ENCODE data around the gene ANXA5.
A peak's percentile ranks its signal among the peaks of the same experiment; 100 is the strongest.

Gene ANXA5

GRCh38 chr4:121658125-121658524 lies 38.7 kb downstream of the ANXA5 start:
- TF ChIP-seq CTCF (IDR thresholded peaks at IDR 0.05; ENCODE audit: low read depth, low read length) = no peak
- H3K4me3 ChIP-seq (ENCODE audit: low read depth, low read length) = no peak overlapping the region

- no peak overlapping the region for H3K4me3 ChIP-seq (ENCODE audit: low read depth, low read length)
- 0 out of 2 replicates have a peak, but pooled peaks have one; percentile 18 for TF ChIP-seq CTCF (IDR thresholded peaks at IDR 0.05; ENCODE audit: low read depth, low read length)
Measured at GRCh38 chr4:121656269-121656641, 40.5 kb downstream of the ANXA5 start.

DNA sequence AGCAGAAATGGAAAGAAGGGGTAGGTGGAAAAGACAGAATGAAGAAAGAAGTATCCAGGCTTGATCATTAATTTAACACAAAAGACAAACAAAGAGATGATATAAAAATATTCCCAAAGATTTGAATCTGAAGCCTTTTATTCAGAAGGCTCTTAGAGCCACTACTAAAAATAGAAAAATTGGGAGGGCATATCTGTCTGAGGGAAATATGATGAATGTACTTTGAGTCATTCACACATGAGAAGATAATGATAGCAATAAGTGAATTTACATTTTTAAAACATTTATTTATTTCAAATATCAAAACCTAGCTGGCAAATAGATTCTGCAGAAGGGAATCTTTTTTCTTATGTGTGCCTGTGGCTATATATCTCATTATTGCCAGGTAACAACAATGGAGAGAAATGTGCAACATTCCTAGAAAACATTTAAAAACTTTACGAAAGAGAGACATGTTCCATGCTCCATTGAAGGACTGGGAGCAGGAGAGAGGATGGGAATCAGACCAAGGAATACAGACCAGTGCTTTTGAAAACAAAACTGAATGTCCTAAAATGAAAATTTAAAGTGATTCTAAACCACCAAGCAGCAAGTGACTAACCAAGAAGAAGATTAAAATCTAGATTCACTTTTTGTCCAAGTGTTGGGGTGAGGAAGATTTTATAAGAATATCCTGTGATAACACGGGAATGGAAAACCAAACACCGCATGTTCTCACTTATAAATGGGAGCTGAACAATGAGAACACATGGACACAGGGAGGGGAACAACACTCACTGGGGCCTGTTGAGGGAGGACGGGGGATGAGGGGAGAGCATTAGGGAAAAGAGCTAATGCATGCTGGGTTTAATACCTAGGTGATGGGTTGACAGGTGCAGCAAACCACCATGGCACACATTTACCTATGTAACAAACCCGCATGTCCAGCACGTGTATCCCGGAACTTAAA lies 41.2 kb downstream of the ANXA5 start:
- no peak overlapping the region for H3K4me3 ChIP-seq (ENCODE audit: low read depth, low read length)
- no peak for TF ChIP-seq CTCF (IDR thresholded peaks at IDR 0.05; ENCODE audit: low read depth, low read length)

- TF ChIP-seq CTCF (IDR thresholded peaks at IDR 0.05; ENCODE audit: low read depth, low read length) = no peak
- no peak overlapping the region for H3K4me3 ChIP-seq (ENCODE audit: low read depth, low read length)
Measured at GRCh38 chr4:121654738-121655137, 42.0 kb downstream of the ANXA5 start.

GRCh38 chr4:121653986-121654385 lies 42.8 kb downstream of the ANXA5 start:
- no peak for TF ChIP-seq CTCF (IDR thresholded peaks at IDR 0.05; ENCODE audit: low read depth, low read length)
- no peak overlapping the region for H3K4me3 ChIP-seq (ENCODE audit: low read depth, low read length)

DNA sequence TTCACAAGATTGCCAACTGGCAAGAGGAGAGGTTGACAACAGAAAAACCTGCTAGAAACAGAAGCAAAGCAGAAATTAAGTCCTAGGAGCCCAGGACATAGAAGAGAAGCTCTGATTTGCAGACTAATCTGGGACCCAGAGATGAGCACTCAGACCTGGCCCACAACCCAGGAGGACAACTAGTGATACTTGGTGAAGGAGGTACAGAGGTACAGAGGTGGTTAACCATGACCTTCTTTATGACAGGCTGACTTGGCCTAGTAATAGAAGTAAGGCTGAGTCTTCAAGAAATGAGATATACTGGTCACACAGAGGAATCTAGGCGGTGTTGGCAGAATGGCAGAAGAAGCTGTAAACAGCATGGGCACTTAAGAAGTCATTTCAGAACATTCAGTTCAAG lies 43.6 kb downstream of the ANXA5 start:
- no peak overlapping the region for H3K4me3 ChIP-seq (ENCODE audit: low read depth, low read length)
- TF ChIP-seq CTCF (IDR thresholded peaks at IDR 0.05; ENCODE audit: low read depth, low read length) = no peak

DNA sequence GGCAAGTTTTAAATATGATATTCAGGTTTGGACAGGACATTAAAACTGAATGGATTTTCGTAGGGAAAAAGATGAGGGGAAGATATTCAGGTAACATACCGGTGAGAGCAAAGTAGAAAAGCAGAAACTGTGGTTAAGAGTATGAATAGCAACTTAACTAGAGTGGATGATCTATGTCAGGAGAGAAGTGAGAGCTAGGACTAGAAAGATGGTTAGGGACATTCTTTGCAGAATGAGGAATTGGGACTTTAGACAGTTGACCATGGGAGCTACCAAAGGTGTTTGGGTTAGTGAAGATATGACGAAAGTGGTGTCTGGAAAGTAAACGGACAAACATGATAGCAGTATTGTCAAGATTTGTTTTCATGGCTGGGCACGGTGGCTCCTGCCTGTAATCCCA lies 45.2 kb downstream of the ANXA5 start:
- no peak for TF ChIP-seq CTCF (IDR thresholded peaks at IDR 0.05; ENCODE audit: low read depth, low read length)

More for the DNA sequence above, 45.2 kb downstream of the ANXA5 start:
- no peak overlapping the region for H3K4me3 ChIP-seq (ENCODE audit: low read depth, low read length)
